Esophagus muscularis mucosa (tissue), 4 donors: Measurements from ENCODE around the gene CACNA1S. TPM values are rescaled to one million over a fixed set of nuclear protein-coding genes. Genes with fewer than 3 reads are reported as not detected.

Source experiments
- DNase-seq: peaks from one replicate; pipeline ENCODE4 v3.0.0-alpha.2; 2017; ENCODE audit errors: extremely low spot score
- H3K27ac ChIP-seq, 4 donors: fragments of 200-600 bp; sonication (generic); replicated peaks in 1 of 4; 1 replicate in 3 of 4; 2 replicates in 1 of 4; pipeline ENCODE4 v1.5.1; 2016 to 2019; ENCODE audit warnings: mild to moderate bottlenecking in 1 of 4
- H3K27me3 ChIP-seq, 4 donors: fragments of 200-600 bp; sonication (generic); one replicate each; pipeline versions ENCODE4 v1.5.1 to v1.6.0; 2016 to 2019
- H3K36me3 ChIP-seq, 4 donors: fragments of 200-600 bp; sonication (generic); one replicate each; pipeline ENCODE4 v1.5.1; 2016 to 2019
- H3K4me1 ChIP-seq, 4 donors: fragments of 200-600 bp; sonication (generic); one replicate each; pipeline ENCODE4 v1.5.1; 2016 to 2019
- H3K4me3 ChIP-seq, 4 donors: fragments of 200-600 bp; sonication (generic); 1 replicate in 2 of 4; 2 replicates in 2 of 4; pipeline ENCODE4 v1.5.1; 2016 to 2019; ENCODE audit warnings: mild to moderate bottlenecking in 4 of 4, moderate library complexity in 1 of 4
- H3K9me3 ChIP-seq, 4 donors: fragments of 200-600 bp; sonication (generic); 1 replicate in 3 of 4; 2 replicates in 1 of 4; pipeline ENCODE4 v1.5.1; 2016 to 2019
- CTCF ChIP-seq, 3 experiments: fragments of 200-600 bp in 2 of 3; fragments of 450-650 bp in 1 of 3; sonication (generic) in 2 of 3; IDR thresholded peaks; one replicate each; pipeline ENCODE4 v1.5.1; 2017 to 2019; ENCODE audit warnings: antibody characterized with exemption in 3 of 3, mild to moderate bottlenecking in 2 of 3, moderate library complexity in 1 of 3
- EP300 ChIP-seq: sonication (generic); formaldehyde crosslinking; IDR thresholded peaks from one replicate; pipeline ENCODE4 v1.6.1; 2017; ENCODE audit warnings: antibody characterized with exemption
- POLR2A ChIP-seq: fragments of 450-650 bp; IDR thresholded peaks from one replicate; pipeline ENCODE4 v1.6.1; 2017; ENCODE audit warnings: antibody characterized with exemption, moderate library complexity, mild to moderate bottlenecking, low read depth
- POLR2AphosphoS5 ChIP-seq, 2 donors: sonication (generic); formaldehyde crosslinking; IDR thresholded peaks; one replicate each; pipeline ENCODE4 v1.6.1; 2017; ENCODE audit warnings: antibody characterized with exemption in 2 of 2
- WGBS: methylation state at CpG from one replicate; pipeline ENCODE4 v1.1.5; 2018; 5-methylcytosine and 5-hydroxymethylcytosine counted together
- intact Hi-C: fragments of 100-400 bp; cut with DNase I; formaldehyde crosslinking; loops from one replicate; pipeline ENCODE4 v1.15.1; 2023
- total RNA-seq, 4 donors: library from RNA; depleted of rRNA; stranded (reverse); fragments of >200 nt; gene quantifications; one replicate each; pipeline versions ENCODE4 v1.1.0 to v1.2.1, GENCODE V29; 2016

CACNA1S gene
- total RNA-seq, 4 donors from 2014 or later, result not detected

GRCh38 chr1:201004732-201005131 is 107.5 kb downstream of the CACNA1S start:
- Histone ChIP-seq H3K27ac (no peak overlapping the region), H3K4me3 (no peak overlapping the region), H3K4me1 (no peaks in the 10 kb centered on the region), H3K36me3 (peaks cover 0 to 14% (median 0%) of the 10 kb centered on the region in 4 donors), H3K9me3 (no peaks in the 10 kb centered on the region), H3K27me3 (no peaks in the 10 kb centered on the region)
- DNase-seq, result no peak
- intact Hi-C loops, result no loop called here
- 93% methylated on average over 14 of the region's 14 CpGs for WGBS
- TF ChIP-seq EP300 (no peak), POLR2A (no peak), POLR2AphosphoS5 (IDR thresholded peaks at IDR 0.05) (no peak), CTCF (IDR thresholded peaks at IDR 0.05) (no peak)

- DNase-seq, result no peak
- no peak for TF ChIP-seq POLR2A
- no peak for TF ChIP-seq POLR2AphosphoS5 (IDR thresholded peaks at IDR 0.05)
- 95% methylated on average over 6 of the region's 6 CpGs for WGBS
- no peak overlapping the region for H3K27ac ChIP-seq
- no peaks in the 10 kb centered on the region for H3K9me3 ChIP-seq
- no peak overlapping the region for H3K4me3 ChIP-seq
- H3K27me3 ChIP-seq, result no peaks in the 10 kb centered on the region
- H3K4me1 ChIP-seq, result no peaks in the 10 kb centered on the region
- intact Hi-C loops, result no loop called here
- H3K36me3 ChIP-seq, result peaks cover 0 to 16% (median 0%) of the 10 kb centered on the region in 4 donors
These were observed 108.1 kb downstream of the CACNA1S start for GRCh38 chr1:201004154-201004553.

GRCh38 chr1:201002510-201002909 is 109.7 kb downstream of the CACNA1S start:
- no peaks in the 10 kb centered on the region for H3K27me3 ChIP-seq
- no peak overlapping the region for H3K27ac ChIP-seq
- 100% methylated on average over 1 of the region's 1 CpG for WGBS
- H3K4me3 ChIP-seq, result no peak overlapping the region
- no peak for DNase-seq
- TF ChIP-seq EP300, result no peak
- TF ChIP-seq POLR2A, result no peak
- no peak for TF ChIP-seq CTCF (IDR thresholded peaks at IDR 0.05)
- TF ChIP-seq POLR2AphosphoS5 (IDR thresholded peaks at IDR 0.05), result no peak
- H3K4me1 ChIP-seq, result no peaks in the 10 kb centered on the region
- peaks cover 0 to 18% (median 0%) of the 10 kb centered on the region in 4 donors for H3K36me3 ChIP-seq
- intact Hi-C loops, result no loop called here
- H3K9me3 ChIP-seq, result no peaks in the 10 kb centered on the region

- no peaks in the 10 kb centered on the region for H3K4me1 ChIP-seq
- H3K27ac ChIP-seq, result no peak overlapping the region
- 87% methylated on average over 11 of the region's 11 CpGs for WGBS
- no peak overlapping the region for H3K4me3 ChIP-seq
- peaks cover 0 to 18% (median 0%) of the 10 kb centered on the region in 4 donors for H3K36me3 ChIP-seq
- no peak for DNase-seq
- H3K27me3 ChIP-seq, result no peaks in the 10 kb centered on the region
- intact Hi-C loops, result no loop called here
- no peaks in the 10 kb centered on the region for H3K9me3 ChIP-seq
- TF ChIP-seq EP300 (no peak), POLR2AphosphoS5 (IDR thresholded peaks at IDR 0.05) (no peak), POLR2A (no peak), CTCF (IDR thresholded peaks at IDR 0.05) (no peak)
These were observed 110.3 kb downstream of the CACNA1S start for GRCh38 chr1:201001962-201002361.

- Histone ChIP-seq H3K27me3 (no peaks in the 10 kb centered on the region), H3K4me1 (no peaks in the 10 kb centered on the region), H3K4me3 (no peak overlapping the region), H3K36me3 (peaks cover 0 to 21% (median 0%) of the 10 kb centered on the region in 4 donors), H3K27ac (no peak overlapping the region), H3K9me3 (no peaks in the 10 kb centered on the region)
- TF ChIP-seq CTCF (IDR thresholded peaks at IDR 0.05) (no peak), POLR2A (no peak), EP300 (no peak), POLR2AphosphoS5 (IDR thresholded peaks at IDR 0.05) (no peak)
- DNase-seq, result no peak
- 97% methylated on average over 13 of the region's 25 CpGs for WGBS
- intact Hi-C loops, result no loop called here
These were observed 111.8 kb downstream of the CACNA1S start for GRCh38 chr1:201000391-201000790.
